IPS-20b (cell line): ENCODE measurements around the gene DAPL1.
A peak's percentile ranks its signal among the peaks of the same experiment; 100 is the strongest.

Experiments used
- H3K27ac ChIP-seq: one replicate; pipeline ENCODE4 v1.5.1; 2013; ENCODE audit warnings: low read length
- H3K27me3 ChIP-seq: 2 replicates; pipeline ENCODE4 v1.6.1; 2013; ENCODE audit warnings: mild to moderate bottlenecking, low read length, inconsistent platforms; ENCODE audit not compliant: insufficient read depth
- H3K36me3 ChIP-seq: 2 replicates; pipeline ENCODE4 v1.6.1; 2013; ENCODE audit warnings: low read depth, mild to moderate bottlenecking, inconsistent platforms, low read length, moderate library complexity; ENCODE audit not compliant: insufficient read depth
- H3K4me1 ChIP-seq: 2 replicates; pipeline ENCODE4 v1.6.1; 2013; ENCODE audit warnings: mild to moderate bottlenecking, control low read depth, inconsistent platforms, low read length, moderate library complexity; ENCODE audit not compliant: insufficient read depth
- H3K4me3 ChIP-seq: 2 replicates; pipeline ENCODE4 v1.5.1; 2013; ENCODE audit warnings: mild to moderate bottlenecking, low read length, inconsistent platforms
- H3K9ac ChIP-seq: 2 replicates; pipeline ENCODE4 v1.6.1; 2013; ENCODE audit warnings: low read depth, mild to moderate bottlenecking, inconsistent platforms, low read length, moderate library complexity
- H3K9me3 ChIP-seq: 2 replicates; pipeline ENCODE4 v1.6.1; 2013; ENCODE audit warnings: mild to moderate bottlenecking, low read depth, low read length, inconsistent platforms; ENCODE audit not compliant: insufficient read depth

Gene DAPL1

GRCh38 chr2:158760887-158761286 lies 34.2 kb upstream of the DAPL1 start:
- Histone ChIP-seq H3K27me3 (no peaks in the 10 kb centered on the region), H3K36me3 (no peaks in the 10 kb centered on the region), H3K27ac (no peak overlapping the region), H3K9ac (no peak overlapping the region), H3K9me3 (no peaks in the 10 kb centered on the region), H3K4me1 (no peaks in the 10 kb centered on the region), H3K4me3 (no peak overlapping the region)

GRCh38 chr2:158761621-158762020 lies 33.5 kb upstream of the DAPL1 start:
- H3K4me3 ChIP-seq = no peak overlapping the region
- no peak overlapping the region for H3K27ac ChIP-seq

GRCh38 chr2:158762336-158762735 lies 32.8 kb upstream of the DAPL1 start:
- Histone ChIP-seq H3K4me3 (no peak overlapping the region), H3K9ac (no peak overlapping the region), H3K4me1 (no peaks in the 10 kb centered on the region), H3K9me3 (no peaks in the 10 kb centered on the region), H3K36me3 (no peaks in the 10 kb centered on the region), H3K27ac (no peak overlapping the region), H3K27me3 (no peaks in the 10 kb centered on the region)

More at GRCh38 chr2:158761621-158762020, 33.5 kb upstream of the DAPL1 start:
- Histone ChIP-seq H3K27me3 (no peaks in the 10 kb centered on the region), H3K9ac (no peak overlapping the region), H3K36me3 (no peaks in the 10 kb centered on the region), H3K9me3 (no peaks in the 10 kb centered on the region), H3K4me1 (no peaks in the 10 kb centered on the region)

- Histone ChIP-seq H3K27ac (no peak overlapping the region), H3K4me3 (no peak overlapping the region), H3K27me3 (no peaks in the 10 kb centered on the region), H3K9me3 (no peaks in the 10 kb centered on the region), H3K4me1 (no peaks in the 10 kb centered on the region), H3K9ac (no peak overlapping the region), H3K36me3 (no peaks in the 10 kb centered on the region)
Measured at GRCh38 chr2:158766524-158766923, 28.6 kb upstream of the DAPL1 start.

GRCh38 chr2:158772306-158773078 lies 22.6 kb upstream of the DAPL1 start:
- Histone ChIP-seq H3K4me3 (no peak overlapping the region), H3K9me3 (no peaks in the 10 kb centered on the region), H3K4me1 (peaks cover 21% of the 10 kb centered on the region; the same call in 1 of the 2 replicates), H3K27ac (no peak overlapping the region), H3K9ac (peak overlapping the region; percentile 18; the same call in 1 of the 2 replicates), H3K36me3 (no peaks in the 10 kb centered on the region), H3K27me3 (no peaks in the 10 kb centered on the region)

GRCh38 chr2:158773121-158773520 lies 22.0 kb upstream of the DAPL1 start:
- H3K27ac ChIP-seq = no peak overlapping the region
- peaks cover 21% of the 10 kb centered on the region; the same call in 1 of the 2 replicates for H3K4me1 ChIP-seq
- peak overlapping the region; percentile 18; the same call in 1 of the 2 replicates for H3K9ac ChIP-seq
- no peaks in the 10 kb centered on the region for H3K27me3 ChIP-seq
- H3K4me3 ChIP-seq = no peak overlapping the region
- H3K36me3 ChIP-seq = no peaks in the 10 kb centered on the region
- no peaks in the 10 kb centered on the region for H3K9me3 ChIP-seq

- Histone ChIP-seq H3K4me1 (peaks cover 21% of the 10 kb centered on the region; the same call in 1 of the 2 replicates), H3K36me3 (no peaks in the 10 kb centered on the region), H3K27ac (no peak overlapping the region), H3K27me3 (no peaks in the 10 kb centered on the region), H3K9me3 (no peaks in the 10 kb centered on the region), H3K9ac (no peak overlapping the region), H3K4me3 (no peak overlapping the region)
Measured at GRCh38 chr2:158774681-158775080, 20.4 kb upstream of the DAPL1 start.

GRCh38 chr2:158775273-158776027 lies 19.7 kb upstream of the DAPL1 start:
- H3K9me3 ChIP-seq = no peaks in the 10 kb centered on the region
- no peak overlapping the region for H3K27ac ChIP-seq
- H3K4me3 ChIP-seq = no peak overlapping the region
- H3K4me1 ChIP-seq = peaks cover 21% of the 10 kb centered on the region; the same call in 1 of the 2 replicates
- no peak overlapping the region for H3K9ac ChIP-seq
- no peaks in the 10 kb centered on the region for H3K27me3 ChIP-seq
- no peaks in the 10 kb centered on the region for H3K36me3 ChIP-seq

GRCh38 chr2:158776231-158776630 lies 18.9 kb upstream of the DAPL1 start:
- peaks cover 21% of the 10 kb centered on the region; the same call in 1 of the 2 replicates for H3K4me1 ChIP-seq
- H3K9ac ChIP-seq = no peak overlapping the region
- H3K36me3 ChIP-seq = no peaks in the 10 kb centered on the region
- no peak overlapping the region for H3K4me3 ChIP-seq
- no peak overlapping the region for H3K27ac ChIP-seq
- H3K27me3 ChIP-seq = no peaks in the 10 kb centered on the region
- H3K9me3 ChIP-seq = no peaks in the 10 kb centered on the region

GRCh38 chr2:158777077-158777476 lies 18.0 kb upstream of the DAPL1 start:
- Histone ChIP-seq H3K4me1 (peaks cover 27% of the 10 kb centered on the region; the same call in 1 of the 2 replicates), H3K27me3 (no peaks in the 10 kb centered on the region), H3K36me3 (no peaks in the 10 kb centered on the region), H3K9me3 (no peaks in the 10 kb centered on the region), H3K27ac (no peak overlapping the region), H3K4me3 (no peak overlapping the region), H3K9ac (no peak overlapping the region)

- no peaks in the 10 kb centered on the region for H3K27me3 ChIP-seq
- H3K4me1 ChIP-seq = peaks cover 16% of the 10 kb centered on the region; the same call in 1 of the 2 replicates
- no peak overlapping the region for H3K27ac ChIP-seq
- no peaks in the 10 kb centered on the region for H3K9me3 ChIP-seq
- H3K36me3 ChIP-seq = no peaks in the 10 kb centered on the region
- H3K9ac ChIP-seq = no peak overlapping the region
- no peak overlapping the region for H3K4me3 ChIP-seq
Measured at GRCh38 chr2:158778243-158778642, 16.9 kb upstream of the DAPL1 start.

GRCh38 chr2:158779621-158780020 lies 15.5 kb upstream of the DAPL1 start:
- Histone ChIP-seq H3K27ac (no peak overlapping the region), H3K27me3 (no peaks in the 10 kb centered on the region)

More at GRCh38 chr2:158779621-158780020, 15.5 kb upstream of the DAPL1 start:
- Histone ChIP-seq H3K9ac (no peak overlapping the region), H3K36me3 (no peaks in the 10 kb centered on the region), H3K9me3 (no peaks in the 10 kb centered on the region), H3K4me3 (no peak overlapping the region), H3K4me1 (peaks cover 14% of the 10 kb centered on the region; the same call in 1 of the 2 replicates)
